ENCODE data around the gene ZNF138. TPM values are rescaled to one million over a fixed set of nuclear protein-coding genes. Genes with fewer than 3 reads are reported as not detected.

The ZNF138 gene
- total RNA-seq, 1 donor from 2014 or later = 61.2 TPM

DNA sequence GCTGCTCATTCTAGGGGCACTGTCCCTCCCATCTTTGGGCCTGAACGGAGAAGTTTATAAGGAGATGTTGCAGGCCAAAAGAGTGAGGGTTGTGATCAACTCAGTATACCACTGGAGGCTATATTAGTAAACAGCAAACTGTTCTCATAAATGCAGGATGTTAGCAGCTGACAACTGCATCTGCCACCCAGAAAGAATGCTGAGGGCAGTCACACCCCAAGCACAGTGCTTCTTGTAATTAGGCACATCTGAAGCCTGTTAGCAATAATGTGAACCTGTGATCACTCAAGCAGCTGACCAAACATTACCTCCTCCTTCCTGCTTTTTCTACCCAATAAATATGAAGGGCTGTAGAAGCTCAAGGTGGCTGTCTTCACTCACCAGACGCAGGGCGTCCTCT, 38.4 kb upstream of the ZNF138 start:
- Mint-ChIP-seq H3K27ac (no peak overlapping the region), H3K36me3 (no peaks in the 10 kb centered on the region), H3K27me3 (ENCODE audit: insufficient read depth, low read depth) (peaks cover 3% of the 10 kb centered on the region), H3K9me3 (peaks cover 8% of the 10 kb centered on the region), H3K4me1 (no peaks in the 10 kb centered on the region), H3K4me3 (no peak overlapping the region)
- TF ChIP-seq, protein P1, sequence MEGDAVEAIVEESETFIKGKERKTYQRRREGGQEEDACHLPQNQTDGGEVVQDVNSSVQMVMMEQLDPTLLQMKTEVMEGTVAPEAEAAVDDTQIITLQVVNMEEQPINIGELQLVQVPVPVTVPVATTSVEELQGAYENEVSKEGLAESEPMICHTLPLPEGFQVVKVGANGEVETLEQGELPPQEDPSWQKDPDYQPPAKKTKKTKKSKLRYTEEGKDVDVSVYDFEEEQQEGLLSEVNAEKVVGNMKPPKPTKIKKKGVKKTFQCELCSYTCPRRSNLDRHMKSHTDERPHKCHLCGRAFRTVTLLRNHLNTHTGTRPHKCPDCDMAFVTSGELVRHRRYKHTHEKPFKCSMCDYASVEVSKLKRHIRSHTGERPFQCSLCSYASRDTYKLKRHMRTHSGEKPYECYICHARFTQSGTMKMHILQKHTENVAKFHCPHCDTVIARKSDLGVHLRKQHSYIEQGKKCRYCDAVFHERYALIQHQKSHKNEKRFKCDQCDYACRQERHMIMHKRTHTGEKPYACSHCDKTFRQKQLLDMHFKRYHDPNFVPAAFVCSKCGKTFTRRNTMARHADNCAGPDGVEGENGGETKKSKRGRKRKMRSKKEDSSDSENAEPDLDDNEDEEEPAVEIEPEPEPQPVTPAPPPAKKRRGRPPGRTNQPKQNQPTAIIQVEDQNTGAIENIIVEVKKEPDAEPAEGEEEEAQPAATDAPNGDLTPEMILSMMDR (IDR thresholded peaks at IDR 0.05) = no peak
- TF ChIP-seq EZH2 (IDR thresholded peaks at IDR 0.05) (no peak), EZH2phosphoT487 (IDR thresholded peaks at IDR 0.05) (no peak)
- H3K4me2 ChIP-seq = no peak overlapping the region
- H3F3A ChIP-seq (ENCODE audit: low read depth) = no peaks in the 10 kb centered on the region
- no peaks in the 10 kb centered on the region for H3K36me3 ChIP-seq
- no peaks in the 10 kb centered on the region for H3K79me2 ChIP-seq (ENCODE audit: low read depth)
- no peaks in the 10 kb centered on the region for H3K4me1 ChIP-seq
- DNase-seq (ENCODE audit: low spot score) = no peak
- peaks cover 11% of the 10 kb centered on the region for H3K9me3 ChIP-seq (ENCODE audit: low read depth)
- no peaks in the 10 kb centered on the region for H3K27me3 ChIP-seq
- H3K27ac ChIP-seq = no peak overlapping the region
- H3K9ac ChIP-seq = no peak overlapping the region
- no peaks in the 10 kb centered on the region for H4K20me1 ChIP-seq (ENCODE audit: low read depth)
- no peak overlapping the region for H3K4me3 ChIP-seq
- no peak overlapping the region for H2AFZ ChIP-seq (replicated peaks)

DNA sequence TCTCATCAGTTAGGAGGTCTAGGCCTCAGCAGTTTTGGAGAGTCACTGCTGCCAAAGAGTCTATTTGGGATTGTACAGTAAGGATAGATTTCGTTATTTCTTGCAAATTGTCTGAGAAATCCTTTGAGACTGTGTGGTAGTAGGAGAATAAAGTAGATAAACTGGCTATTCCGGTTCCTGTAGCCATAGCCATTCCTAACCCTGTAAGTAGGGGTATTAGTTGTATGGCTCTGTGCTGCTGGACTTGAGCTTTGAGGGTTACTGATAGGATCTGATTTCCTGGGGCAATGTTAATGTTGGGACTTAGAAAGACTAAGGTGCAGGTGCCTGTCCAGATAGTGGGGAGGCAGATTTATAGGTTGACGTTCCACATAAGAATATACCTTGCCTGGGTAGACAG, 36.1 kb upstream of the ZNF138 start:
- Histone ChIP-seq H3K27ac (no peak overlapping the region), H3K9ac (no peak overlapping the region), H3K4me3 (no peak overlapping the region), H3K79me2 (ENCODE audit: low read depth) (no peaks in the 10 kb centered on the region), H4K20me1 (ENCODE audit: low read depth) (no peaks in the 10 kb centered on the region), H3K9me3 (ENCODE audit: low read depth) (peaks cover 12% of the 10 kb centered on the region), H3K27me3 (no peaks in the 10 kb centered on the region), H3F3A (ENCODE audit: low read depth) (no peaks in the 10 kb centered on the region), H3K4me2 (no peak overlapping the region), H3K36me3 (no peaks in the 10 kb centered on the region), H3K4me1 (no peaks in the 10 kb centered on the region), H2AFZ (replicated peaks) (no peak overlapping the region)
- no peak overlapping the region for H3K27ac Mint-ChIP-seq
- H3K4me1 Mint-ChIP-seq = no peaks in the 10 kb centered on the region
- H3K27me3 Mint-ChIP-seq (ENCODE audit: insufficient read depth, low read depth) = no peaks in the 10 kb centered on the region
- H3K36me3 Mint-ChIP-seq = no peaks in the 10 kb centered on the region
- H3K9me3 Mint-ChIP-seq = peaks cover 6% of the 10 kb centered on the region
- no peak overlapping the region for H3K4me3 Mint-ChIP-seq
- no peak for TF ChIP-seq EZH2phosphoT487 (IDR thresholded peaks at IDR 0.05)
- TF ChIP-seq, protein P1 (IDR thresholded peaks at IDR 0.05) = no peak
- no peak for TF ChIP-seq EZH2 (IDR thresholded peaks at IDR 0.05)
- DNase-seq (ENCODE audit: low spot score) = no peak

DNA sequence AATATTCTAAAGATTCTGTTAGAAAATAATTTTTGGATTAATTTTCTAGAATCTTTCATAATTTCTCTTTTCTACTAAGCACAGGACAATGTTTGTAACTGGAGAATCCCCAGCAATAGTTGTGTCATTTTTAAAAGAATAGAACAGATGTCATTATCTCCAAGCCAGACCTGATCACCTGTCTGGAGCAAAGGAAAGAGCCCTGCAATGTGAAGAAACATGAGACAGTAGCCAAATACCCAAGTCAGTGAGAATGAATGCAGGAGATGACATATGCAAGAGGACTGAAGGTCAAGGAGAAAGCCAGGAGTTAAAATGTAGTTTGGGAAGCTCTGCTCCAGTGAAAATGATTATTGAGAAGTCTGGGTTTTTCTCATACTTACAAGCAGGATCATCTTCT, 25.4 kb upstream of the ZNF138 start:
- Histone ChIP-seq H3K79me2 (ENCODE audit: low read depth) (no peaks in the 10 kb centered on the region), H3K4me2 (no peak overlapping the region), H4K20me1 (ENCODE audit: low read depth) (no peaks in the 10 kb centered on the region), H2AFZ (replicated peaks) (no peak overlapping the region), H3K4me3 (no peak overlapping the region), H3K4me1 (no peaks in the 10 kb centered on the region), H3K9ac (no peak overlapping the region), H3K9me3 (ENCODE audit: low read depth) (peaks cover 34% of the 10 kb centered on the region), H3F3A (ENCODE audit: low read depth) (no peaks in the 10 kb centered on the region), H3K27ac (no peak overlapping the region), H3K36me3 (no peaks in the 10 kb centered on the region), H3K27me3 (no peaks in the 10 kb centered on the region)
- Mint-ChIP-seq H3K27me3 (ENCODE audit: insufficient read depth, low read depth) (no peaks in the 10 kb centered on the region), H3K9me3 (peaks cover 8% of the 10 kb centered on the region), H3K27ac (no peak overlapping the region), H3K36me3 (no peaks in the 10 kb centered on the region), H3K4me1 (no peaks in the 10 kb centered on the region), H3K4me3 (no peak overlapping the region)
- DNase-seq (ENCODE audit: low spot score) = no peak
- no peak for TF ChIP-seq EZH2phosphoT487 (IDR thresholded peaks at IDR 0.05)
- TF ChIP-seq, protein P1 (IDR thresholded peaks at IDR 0.05) = no peak
- TF ChIP-seq EZH2 (IDR thresholded peaks at IDR 0.05) = no peak
